ENCODE measurements around the gene CACNA1G. TPM values are rescaled to one million over a fixed set of nuclear protein-coding genes. Genes with fewer than 3 reads are reported as not detected.

The CACNA1G gene
- total and polyA plus RNA-seq, 4 donors: under 0.01 to 0.14 (median 0.01) TPM; not detected in 1

DNA sequence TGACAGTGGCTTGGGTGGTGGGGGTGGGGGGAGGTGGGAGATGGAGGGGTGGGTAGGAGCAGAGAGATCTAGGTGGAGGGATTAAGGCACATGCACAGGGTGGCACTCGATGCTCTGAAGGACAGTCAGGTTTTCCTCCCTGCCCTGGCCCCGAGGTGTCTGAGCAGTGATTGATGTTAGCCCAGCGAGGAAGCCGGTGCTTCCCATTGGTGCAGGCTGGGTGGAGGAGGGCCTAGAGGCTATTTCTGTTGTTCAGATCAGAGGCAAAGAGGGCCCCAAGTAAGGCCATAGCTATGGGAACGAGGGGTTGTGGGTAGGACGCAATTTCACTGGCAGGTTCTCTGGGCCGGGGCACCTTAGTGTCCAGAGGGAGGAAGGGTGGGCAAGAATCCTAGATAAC is 23.1 kb downstream of the CACNA1G start:
- 74% methylated on average over 7 of the region's 7 CpGs for WGBS
- H3K4me3 ChIP-seq (ENCODE audit: low read depth in 1 of 3, low read length in 3 of 3): no peak overlapping the region
- DNase-seq (ENCODE audit: low spot score): no peak
- H3K27ac ChIP-seq (ENCODE audit: low read depth in 1 of 2, low read length in 2 of 2): no peak overlapping the region
- H3K36me3 ChIP-seq (ENCODE audit: control insufficient read depth in 4 of 4, insufficient read depth in 3 of 4, low read depth in 1 of 4, low read length in 3 of 4): no peaks in the 10 kb centered on the region
- H3K9me3 ChIP-seq (ENCODE audit: control insufficient read depth in 4 of 4, low read length in 3 of 4): no peaks in the 10 kb centered on the region
- H3K4me1 ChIP-seq (ENCODE audit: control insufficient read depth in 4 of 4, insufficient read depth in 4 of 4, low read length in 3 of 4): no peaks in the 10 kb centered on the region
- TF ChIP-seq, protein P1, sequence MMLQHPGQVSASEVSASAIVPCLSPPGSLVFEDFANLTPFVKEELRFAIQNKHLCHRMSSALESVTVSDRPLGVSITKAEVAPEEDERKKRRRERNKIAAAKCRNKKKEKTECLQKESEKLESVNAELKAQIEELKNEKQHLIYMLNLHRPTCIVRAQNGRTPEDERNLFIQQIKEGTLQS (IDR thresholded peaks at IDR 0.05): no peak
- no peak for TF ChIP-seq REST (IDR thresholded peaks at IDR 0.05)
- no peak for TF ChIP-seq FOXA2 (IDR thresholded peaks at IDR 0.05)
- TF ChIP-seq RXRA (IDR thresholded peaks at IDR 0.05): no peak
- no peak overlapping the region for H3K9ac ChIP-seq (ENCODE audit: low read depth in 1 of 2, low read length in 2 of 2)
- H3K27me3 ChIP-seq (ENCODE audit: control insufficient read depth in 4 of 4, insufficient read depth in 4 of 4, low read length in 3 of 4): no peaks in the 10 kb centered on the region

DNA sequence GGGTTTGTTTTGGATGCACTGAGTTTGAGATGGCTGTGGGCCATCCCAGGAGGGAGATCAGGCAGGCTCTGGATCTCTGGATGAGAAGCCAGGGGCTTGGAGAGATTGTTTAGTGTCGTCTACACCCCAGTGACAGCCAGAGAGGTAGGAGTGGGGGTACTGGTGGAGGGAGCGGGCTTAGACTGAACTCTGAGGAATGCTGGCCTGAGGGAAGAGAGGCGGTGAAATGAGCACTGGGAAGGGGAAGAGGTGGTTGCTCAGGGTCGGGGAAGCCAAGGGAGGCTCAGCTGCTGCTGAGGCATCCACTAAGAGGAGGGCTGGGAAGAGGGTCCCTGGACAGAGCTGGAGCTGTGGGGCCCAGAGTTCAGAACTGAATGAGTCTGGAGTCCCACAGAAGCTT is 23.6 kb downstream of the CACNA1G start:
- DNase-seq (ENCODE audit: low spot score): no peak
- no peaks in the 10 kb centered on the region for H3K9me3 ChIP-seq (ENCODE audit: control insufficient read depth in 4 of 4, low read length in 3 of 4)

More for the DNA sequence above, 23.6 kb downstream of the CACNA1G start:
- Histone ChIP-seq H3K4me3 (ENCODE audit: low read depth in 1 of 3, low read length in 3 of 3) (no peak overlapping the region), H3K36me3 (ENCODE audit: control insufficient read depth in 4 of 4, insufficient read depth in 3 of 4, low read depth in 1 of 4, low read length in 3 of 4) (no peaks in the 10 kb centered on the region), H3K27me3 (ENCODE audit: control insufficient read depth in 4 of 4, insufficient read depth in 4 of 4, low read length in 3 of 4) (no peaks in the 10 kb centered on the region), H3K9ac (ENCODE audit: low read depth in 1 of 2, low read length in 2 of 2) (no peak overlapping the region), H3K27ac (ENCODE audit: low read depth in 1 of 2, low read length in 2 of 2) (no peak overlapping the region), H3K4me1 (ENCODE audit: control insufficient read depth in 4 of 4, insufficient read depth in 4 of 4, low read length in 3 of 4) (peaks cover 0 to 3% (median under 1%) of the 10 kb centered on the region in 4 donors)
- TF ChIP-seq FOXA1 (IDR thresholded peaks at IDR 0.05) (no peak), GABPA (IDR thresholded peaks at IDR 0.05 in 1 of 2, conservative IDR thresholded peaks at IDR 0.05 in 1 of 2) (no peak), HNF4A (conservative IDR thresholded peaks at IDR 0.05) (no peak), SP1 (IDR thresholded peaks at IDR 0.05) (no peak), REST (IDR thresholded peaks at IDR 0.05) (no peak), FOXA2 (IDR thresholded peaks at IDR 0.05) (no peak), ZBTB33 (IDR thresholded peaks at IDR 0.05) (no peak), HNF4G (IDR thresholded peaks at IDR 0.05) (no peak)
- TF ChIP-seq, protein P2, sequence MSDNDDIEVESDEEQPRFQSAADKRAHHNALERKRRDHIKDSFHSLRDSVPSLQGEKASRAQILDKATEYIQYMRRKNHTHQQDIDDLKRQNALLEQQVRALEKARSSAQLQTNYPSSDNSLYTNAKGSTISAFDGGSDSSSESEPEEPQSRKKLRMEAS (IDR thresholded peaks at IDR 0.05): no peak
- 78% methylated on average over 4 of the region's 4 CpGs for WGBS

Measured in liver (tissue), 9 donors.